KMS-11 (cell line): ENCODE data around the gene ZC3HAV1.
"Not testable (repeated sequence)": the region's sequence is repeated elsewhere in the genome, so short reads cannot be mapped to it uniquely, and the experiment has no call there.

Experiments used
- H2AFZ ChIP-seq: fragments of 200-600 bp; sonication (generic); 2 replicates; pipeline ENCODE4 v1.6.1; 2016; ENCODE audit warnings: antibody characterized with exemption, mixed run types, low read depth
- H3K27ac ChIP-seq: fragments of 200-600 bp; sonication (generic); 2 replicates; pipeline ENCODE4 v1.6.1; 2016; ENCODE audit warnings: mild to moderate bottlenecking, mixed run types
- H3K27me3 ChIP-seq: fragments of 200-600 bp; sonication (generic); 2 replicates; pipeline ENCODE4 v1.6.1; 2017; ENCODE audit warnings: mild to moderate bottlenecking, low read depth, mixed run types, moderate library complexity; ENCODE audit not compliant: insufficient read depth
- H3K36me3 ChIP-seq: fragments of 200-600 bp; sonication (generic); 2 replicates; pipeline ENCODE4 v1.6.1; 2017; ENCODE audit warnings: mild to moderate bottlenecking, mixed run types; ENCODE audit not compliant: insufficient read depth
- H3K4me1 ChIP-seq: fragments of 200-600 bp; sonication (generic); 2 replicates; pipeline ENCODE4 v1.6.1; 2016; ENCODE audit warnings: mild to moderate bottlenecking, low read depth, mixed run types; ENCODE audit not compliant: poor library complexity, severe bottlenecking
- H3K4me2 ChIP-seq: fragments of 200-600 bp; sonication (generic); 2 replicates; pipeline ENCODE4 v1.7.0; 2016; ENCODE audit warnings: mild to moderate bottlenecking, mixed run types
- H3K4me3 ChIP-seq: fragments of 200-600 bp; sonication (generic); IDR thresholded peaks from 2 replicates; pipeline ENCODE4 v1.6.1; 2017; ENCODE audit warnings: low read depth, low read length, mixed read lengths; ENCODE audit not compliant: insufficient read depth
- H3K79me2 ChIP-seq: fragments of 200-600 bp; sonication (generic); 2 replicates; pipeline ENCODE4 v1.6.1; 2016; ENCODE audit warnings: low read depth, mixed run types; ENCODE audit not compliant: insufficient read depth
- H3K9ac ChIP-seq: fragments of 200-600 bp; sonication (generic); 2 replicates; pipeline ENCODE4 v1.6.1; 2016; ENCODE audit warnings: mild to moderate bottlenecking, mixed run types
- H4K20me1 ChIP-seq: fragments of 200-600 bp; sonication (generic); 2 replicates; pipeline ENCODE4 v1.6.1; 2016; ENCODE audit warnings: mild to moderate bottlenecking, mixed run types; ENCODE audit not compliant: insufficient read depth
- CTCF ChIP-seq: fragments of 200-600 bp; sonication (generic); conservative IDR thresholded peaks from 2 replicates; pipeline ENCODE4 v1.6.1; 2017; ENCODE audit warnings: low read depth, mild to moderate bottlenecking, antibody characterized with exemption, low read length, moderate library complexity, mixed read lengths

Gene ZC3HAV1

GRCh38 chr7:139133335-139134139, 24.0 kb upstream of the ZC3HAV1 start:
- no peak for TF ChIP-seq CTCF
- Histone ChIP-seq H3K4me1 (peaks cover 24% of the 10 kb centered on the region), H3K27me3 (no peaks in the 10 kb centered on the region), H3K36me3 (no peaks in the 10 kb centered on the region), H3K79me2 (no peaks in the 10 kb centered on the region), H3K9ac (peak overlapping the region; percentile 49), H3K4me3 (peak overlapping the region; percentile 73), H3K27ac (peak overlapping the region; percentile 14; the same call in 1 of the 2 replicates), H4K20me1 (no peaks in the 10 kb centered on the region), H3K4me2 (peak overlapping the region; percentile 95), H2AFZ (peak overlapping the region; percentile 92)

GRCh38 chr7:139132887-139133286, 23.4 kb upstream of the ZC3HAV1 start:
- H3K79me2 ChIP-seq, result no peaks in the 10 kb centered on the region
- TF ChIP-seq CTCF, result no peak
- H3K27me3 ChIP-seq, result no peaks in the 10 kb centered on the region
- no peaks in the 10 kb centered on the region for H3K36me3 ChIP-seq
- no peak overlapping the region for H3K27ac ChIP-seq
- peaks cover 24% of the 10 kb centered on the region for H3K4me1 ChIP-seq
- H3K9ac ChIP-seq, result peak overlapping the region; percentile 49; the same call in 1 of the 2 replicates
- H3K4me2 ChIP-seq, result peak overlapping the region; percentile 95
- no peak overlapping the region for H3K4me3 ChIP-seq
- peak overlapping the region; percentile 92 for H2AFZ ChIP-seq
- no peaks in the 10 kb centered on the region for H4K20me1 ChIP-seq

GRCh38 chr7:139131601-139132041, 22.1 kb upstream of the ZC3HAV1 start:
- Histone ChIP-seq H2AFZ (0 out of 2 replicates have a peak overlapping the region, but pooled peaks have one; percentile 1), H4K20me1 (no peaks in the 10 kb centered on the region), H3K4me3 (no peak overlapping the region), H3K4me1 (peaks cover 30% of the 10 kb centered on the region), H3K27me3 (no peaks in the 10 kb centered on the region), H3K79me2 (no peaks in the 10 kb centered on the region), H3K4me2 (peak overlapping the region; percentile 1; the same call in 1 of the 2 replicates), H3K36me3 (no peaks in the 10 kb centered on the region), H3K9ac (no peak overlapping the region), H3K27ac (no peak overlapping the region)
- TF ChIP-seq CTCF, result no peak

- H4K20me1 ChIP-seq, H2AFZ ChIP-seq, H3K4me2 ChIP-seq, H3K27me3 ChIP-seq, H3K4me3 ChIP-seq, H3K36me3 ChIP-seq, H3K27ac ChIP-seq, H3K79me2 ChIP-seq, H3K9ac ChIP-seq: not testable (repeated sequence)
- H3K4me1 ChIP-seq, result peaks cover 32% of the 10 kb centered on the region
These were observed 20.3 kb upstream of the ZC3HAV1 start for GRCh38 chr7:139129814-139130213.

- H3K9ac ChIP-seq, result no peak overlapping the region
- TF ChIP-seq CTCF, result no peak
- H3K4me2 ChIP-seq, result no peak overlapping the region
- no peaks in the 10 kb centered on the region for H4K20me1 ChIP-seq
- peaks cover 20% of the 10 kb centered on the region for H3K4me1 ChIP-seq
- no peaks in the 10 kb centered on the region for H3K27me3 ChIP-seq
- no peaks in the 10 kb centered on the region for H3K79me2 ChIP-seq
- H3K36me3 ChIP-seq, result no peaks in the 10 kb centered on the region
- no peak overlapping the region for H3K27ac ChIP-seq
- H3K4me3 ChIP-seq, result no peak overlapping the region
- H2AFZ ChIP-seq, result no peak overlapping the region
These were observed 18.1 kb upstream of the ZC3HAV1 start for GRCh38 chr7:139127648-139128047.
